ENCODE measurements around the gene PROKR1. TPM values are rescaled to one million over a fixed set of nuclear protein-coding genes. Genes with fewer than 3 reads are reported as not detected.
"Not testable (repeated sequence)": the region's sequence is repeated elsewhere in the genome, so short reads cannot be mapped to it uniquely, and the experiment has no call there.

PROKR1 gene
- total RNA-seq = under 1 TPM in 2 of 4 donors, not detected in 2; 0.22 to 0.63 TPM

- Histone ChIP-seq H3K4me3 (peak within 1 kb of the TSS; percentile 18 to 50 (median 35)), H3K27ac (no peak within 1 kb of the TSS), H3K4me1 (peaks cover 0 to 15% (median 5%) of the 10 kb centered on the region in 4 donors), H3K36me3 (no peaks in the 10 kb centered on the region), H3K9me3 (peaks cover 0 to 21% (median 5%) of the 10 kb centered on the region in 4 donors), H3K27me3 (peaks cover 0 to 59% of the 10 kb centered on the region in 2 donors)
- TF ChIP-seq POLR2A (IDR thresholded peaks at IDR 0.05) (no peak), EP300 (IDR thresholded peaks at IDR 0.05) (no peak), CTCF (IDR thresholded peaks at IDR 0.05) (no peak)
- 3 to 4% methylated on average over 18 to 23 of the region's 86 CpGs for WGBS, 2 donors
- DNase-seq (ENCODE audit: low spot score in 2 of 2) = no peak
Observed at GRCh38 chr2:68643011-68643873, at the start of gene PROKR1. Gene PROKR1 (plus strand): TSS chr2:68643579. CDS start chr2:68645822, 2,243 bp downstream.

GRCh38 chr2:68594041-68594440, 49.3 kb upstream of the PROKR1 start:
- no peak for DNase-seq (ENCODE audit: low spot score in 2 of 2)
- Histone ChIP-seq H3K4me3 (no peak overlapping the region), H3K9me3 (peaks cover 0 to 8% (median 0%) of the 10 kb centered on the region in 4 donors), H3K36me3 (peaks cover 0 to 3% (median 0%) of the 10 kb centered on the region in 3 donors), H3K4me1 (no peaks in the 10 kb centered on the region), H3K27ac (no peak overlapping the region), H3K27me3 (no peaks in the 10 kb centered on the region)
- WGBS, 2 donors = 94 to 97% methylated on average over 1 of the region's 1 CpG
- TF ChIP-seq EP300 (IDR thresholded peaks at IDR 0.05) = no peak
- no peak for TF ChIP-seq POLR2A (IDR thresholded peaks at IDR 0.05)
- TF ChIP-seq CTCF (IDR thresholded peaks at IDR 0.05) = no peak

GRCh38 chr2:68594674-68595492, 48.5 kb upstream of the PROKR1 start:
- no peaks in the 10 kb centered on the region for H3K36me3 ChIP-seq
- no peak overlapping the region for H3K27ac ChIP-seq
- no peak overlapping the region for H3K4me3 ChIP-seq
- no peak for TF ChIP-seq EP300 (IDR thresholded peaks at IDR 0.05)
- peak in 3 of 5 experiments; percentile 18 to 61 (median 41) for TF ChIP-seq CTCF (IDR thresholded peaks at IDR 0.05)
- no peak for TF ChIP-seq POLR2A (IDR thresholded peaks at IDR 0.05)
- H3K27me3 ChIP-seq = no peaks in the 10 kb centered on the region
- peaks cover 0 to 16% (median 0%) of the 10 kb centered on the region in 4 donors for H3K9me3 ChIP-seq
- H3K4me1 ChIP-seq = no peaks in the 10 kb centered on the region
- DNase-seq (ENCODE audit: low spot score in 2 of 2) = peak in 1 of 2 donors; percentile 17
- 25 to 34% methylated on average over 5 of the region's 5 CpGs for WGBS, 2 donors

DNA sequence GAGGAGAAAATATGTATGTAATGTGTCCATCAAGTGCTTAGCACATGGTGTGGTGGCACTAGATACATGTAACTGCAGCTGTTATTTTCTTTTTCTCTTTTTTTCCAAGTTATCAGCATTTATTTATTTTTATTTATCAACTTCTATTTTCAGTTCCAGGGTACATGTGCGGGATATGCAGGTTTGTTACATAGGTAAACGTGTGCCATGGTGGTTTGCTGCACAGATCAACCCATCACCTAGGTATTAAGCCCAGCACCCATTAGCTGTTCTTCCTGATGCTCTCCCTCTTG, 47.9 kb upstream of the PROKR1 start:
- not testable (repeated sequence) for H3K27me3 ChIP-seq; H3K4me1 ChIP-seq; H3K36me3 ChIP-seq; H3K27ac ChIP-seq; DNase-seq (ENCODE audit: low spot score in 2 of 2); H3K4me3 ChIP-seq
- 79 to 84% methylated on average over 2 of the region's 2 CpGs for WGBS, 2 donors
- H3K9me3 ChIP-seq = peaks cover 0 to 22% (median 0%) of the 10 kb centered on the region in 4 donors

DNA sequence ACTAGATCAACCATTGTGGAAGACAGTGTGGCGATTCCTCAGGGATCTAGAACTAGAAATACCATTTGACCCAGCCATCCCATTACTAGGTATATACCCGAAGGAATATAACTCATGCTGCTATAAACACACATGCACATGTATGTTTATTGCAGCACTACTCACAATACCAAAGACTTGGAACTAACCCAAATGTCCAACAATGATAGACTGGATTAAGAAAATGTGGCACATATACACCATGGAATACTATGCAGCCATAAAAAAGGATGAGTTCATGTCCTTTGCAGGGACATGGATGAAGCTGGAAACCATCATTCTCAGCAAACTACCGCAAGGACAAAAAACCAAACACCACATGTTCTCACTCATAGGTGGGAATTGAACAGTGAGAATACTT, 42.9 kb upstream of the PROKR1 start:
- WGBS, 2 donors = 93 to 100% methylated on average over 3 of the region's 3 CpGs
- DNase-seq (ENCODE audit: low spot score in 2 of 2) = not testable (repeated sequence)

DNA sequence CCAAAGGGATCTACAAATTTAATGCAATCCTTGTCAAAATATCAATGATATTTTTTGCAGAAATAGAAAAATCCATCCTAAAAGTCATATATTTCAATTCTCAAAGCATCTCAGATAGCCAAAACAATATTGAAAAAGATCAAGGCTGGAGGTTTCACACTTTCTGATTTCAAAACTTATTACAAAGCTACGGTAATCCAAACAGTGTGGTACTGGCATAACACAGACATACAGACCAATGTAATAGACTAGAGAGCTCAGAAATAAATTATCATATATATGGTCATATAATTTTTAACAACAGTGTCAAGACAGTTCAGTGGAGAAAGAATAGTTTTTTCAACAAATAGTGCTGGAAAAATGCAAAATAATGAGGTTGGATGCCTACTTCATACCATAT, 40.3 kb upstream of the PROKR1 start:
- no peak overlapping the region for H3K4me3 ChIP-seq
- no peak for TF ChIP-seq POLR2A (IDR thresholded peaks at IDR 0.05)
- peaks cover 0 to 62% (median 15%) of the 10 kb centered on the region in 4 donors for H3K9me3 ChIP-seq
- H3K4me1 ChIP-seq = no peaks in the 10 kb centered on the region
- DNase-seq (ENCODE audit: low spot score in 2 of 2) = no peak
- 95% methylated on average over 1 of the region's 1 CpG for WGBS, 2 donors
- no peaks in the 10 kb centered on the region for H3K27me3 ChIP-seq
- H3K36me3 ChIP-seq = no peaks in the 10 kb centered on the region
- no peak overlapping the region for H3K27ac ChIP-seq

More for the DNA sequence above, 42.9 kb upstream of the PROKR1 start:
- not testable (repeated sequence) for H3K4me1 ChIP-seq, H3K27me3 ChIP-seq, H3K27ac ChIP-seq, H3K4me3 ChIP-seq, H3K36me3 ChIP-seq
- peaks cover 0 to 50% (median 15%) of the 10 kb centered on the region in 4 donors for H3K9me3 ChIP-seq

Measured in tibial nerve (tissue), 4 donors.